Neural progenitor cell (in vitro differentiated cells): Measurements from ENCODE around the gene IKZF3.

Experiments used
- EZH2 ChIP-seq: fragments of 200-600 bp; sonication (generic); IDR thresholded peaks from 2 replicates; pipeline ENCODE4 v1.6.1; 2017; ENCODE audit warnings: antibody characterized with exemption, mild to moderate bottlenecking, moderate library complexity
- EZH2phosphoT487 ChIP-seq: fragments of 200-600 bp; sonication (generic); IDR thresholded peaks from 2 replicates; pipeline ENCODE4 v1.6.1; 2017; ENCODE audit warnings: antibody characterized with exemption
- TF ChIP-seq, protein P1 (sequence below): fragments of 200-600 bp; sonication (generic); IDR thresholded peaks from 2 replicates; pipeline ENCODE4 v1.5.1; 2017; ENCODE audit warnings: antibody characterized with exemption, mild to moderate bottlenecking

DNA sequence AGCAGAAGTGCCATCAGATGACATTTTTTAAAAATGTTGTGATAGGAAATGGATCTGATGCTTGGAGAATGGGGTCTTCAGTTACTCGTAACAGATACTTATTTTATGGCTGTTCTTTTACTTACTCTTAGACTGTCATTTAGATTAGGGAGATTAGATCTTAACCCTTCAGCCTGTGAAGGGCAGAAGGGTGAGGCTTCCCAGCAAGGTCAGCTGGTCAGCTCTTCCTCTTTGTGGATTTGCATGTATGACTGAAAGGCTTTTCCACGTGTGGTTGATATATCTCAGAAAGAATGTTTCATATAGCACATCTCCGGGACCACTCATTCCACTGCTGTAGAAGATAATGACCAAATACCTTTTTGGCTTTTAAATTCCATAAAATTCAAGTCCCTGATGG, 98.9 kb downstream of the IKZF3 start:
- TF ChIP-seq, protein P1, sequence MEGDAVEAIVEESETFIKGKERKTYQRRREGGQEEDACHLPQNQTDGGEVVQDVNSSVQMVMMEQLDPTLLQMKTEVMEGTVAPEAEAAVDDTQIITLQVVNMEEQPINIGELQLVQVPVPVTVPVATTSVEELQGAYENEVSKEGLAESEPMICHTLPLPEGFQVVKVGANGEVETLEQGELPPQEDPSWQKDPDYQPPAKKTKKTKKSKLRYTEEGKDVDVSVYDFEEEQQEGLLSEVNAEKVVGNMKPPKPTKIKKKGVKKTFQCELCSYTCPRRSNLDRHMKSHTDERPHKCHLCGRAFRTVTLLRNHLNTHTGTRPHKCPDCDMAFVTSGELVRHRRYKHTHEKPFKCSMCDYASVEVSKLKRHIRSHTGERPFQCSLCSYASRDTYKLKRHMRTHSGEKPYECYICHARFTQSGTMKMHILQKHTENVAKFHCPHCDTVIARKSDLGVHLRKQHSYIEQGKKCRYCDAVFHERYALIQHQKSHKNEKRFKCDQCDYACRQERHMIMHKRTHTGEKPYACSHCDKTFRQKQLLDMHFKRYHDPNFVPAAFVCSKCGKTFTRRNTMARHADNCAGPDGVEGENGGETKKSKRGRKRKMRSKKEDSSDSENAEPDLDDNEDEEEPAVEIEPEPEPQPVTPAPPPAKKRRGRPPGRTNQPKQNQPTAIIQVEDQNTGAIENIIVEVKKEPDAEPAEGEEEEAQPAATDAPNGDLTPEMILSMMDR: no peak
- TF ChIP-seq EZH2: no peak
- no peak for TF ChIP-seq EZH2phosphoT487
